ENCODE measurements around the gene PROCR. TPM values are rescaled to one million over a fixed set of nuclear protein-coding genes. Genes with fewer than 3 reads are reported as not detected.

Gene PROCR
- total and polyA plus RNA-seq, 9 of the 15 experiments (the other 6 are each of a cell fraction or from before 2014, with no cell fraction given) = 1.6 to 7.1 (median 4.0) TPM

- TF ChIP-seq E2F6 (IDR thresholded peaks at IDR 0.05; ENCODE audit: borderline replicate concordance in 1 of 2, extremely low read depth in 1 of 2, insufficient read depth in 1 of 2, insufficient read length in 1 of 2, low read depth in 1 of 2, low read length in 1 of 2, poor library complexity in 1 of 2, severe bottlenecking in 1 of 2) (peak; percentile 65 to 85), MBD2 (IDR thresholded peaks at IDR 0.05; ENCODE audit: borderline replicate concordance, low read depth) (peak; percentile 55; the same call in 1 of the 2 replicates), GABPA (tag; conservative IDR thresholded peaks at IDR 0.05; ENCODE audit: low read depth) (peak; percentile 75), HCFC1 (IDR thresholded peaks at IDR 0.05; ENCODE audit: low read depth, low read length) (peak; percentile 96), RBFOX2 (IDR thresholded peaks at IDR 0.05; ENCODE audit: low read depth, low read length) (peak; percentile 89), ELF4 (CRISPR knock-in tag; IDR thresholded peaks at IDR 0.05) (peak; percentile 80), PRDM10 (IDR thresholded peaks at IDR 0.05; ENCODE audit: partially characterized antibody) (peak; percentile 13), HMGXB4 (CRISPR knock-in tag; IDR thresholded peaks at IDR 0.05) (peak; percentile 40; the same call in 1 of the 2 replicates), ZNF740 (CRISPR knock-in tag; IDR thresholded peaks at IDR 0.05) (0 out of 2 replicates have a peak, but pooled peaks have one; percentile 63), ZNF740 (tag; IDR thresholded peaks at IDR 0.05) (no peak), CTBP1 (IDR thresholded peaks at IDR 0.05; ENCODE audit: borderline replicate concordance) (peak; percentile 96)
Measured at GRCh38 chr20:35146920-35147574, 24.8 kb upstream of the PROCR start, which contains the start of gene EDEM2 (continued).
